NCI-H1436 (cell line): ENCODE measurements around the gene SLC36A3.
"Not testable (repeated sequence)": the region's sequence is repeated elsewhere in the genome, so short reads cannot be mapped to it uniquely, and the experiment has no call there.

ENCODE experiments used
- DNase-seq: peaks from one replicate; lab custom pipeline; 2025; lab: John Stamatoyannopoulos, UW

Gene SLC36A3

GRCh38 chr5:151303666-151304065 lies at the start of gene SLC36A3:
TSS of gene SLC36A3 (minus strand) at chr5:151303766. CDS start at chr5:151303354, 412 bp downstream.
- no peak for DNase-seq

- DNase-seq, result no peak
These were observed 48.1 kb upstream of the SLC36A3 start for GRCh38 chr5:151351671-151352070.

- DNase-seq, result no peak
These were observed 45.2 kb upstream of the SLC36A3 start for GRCh38 chr5:151348789-151349188.

DNA sequence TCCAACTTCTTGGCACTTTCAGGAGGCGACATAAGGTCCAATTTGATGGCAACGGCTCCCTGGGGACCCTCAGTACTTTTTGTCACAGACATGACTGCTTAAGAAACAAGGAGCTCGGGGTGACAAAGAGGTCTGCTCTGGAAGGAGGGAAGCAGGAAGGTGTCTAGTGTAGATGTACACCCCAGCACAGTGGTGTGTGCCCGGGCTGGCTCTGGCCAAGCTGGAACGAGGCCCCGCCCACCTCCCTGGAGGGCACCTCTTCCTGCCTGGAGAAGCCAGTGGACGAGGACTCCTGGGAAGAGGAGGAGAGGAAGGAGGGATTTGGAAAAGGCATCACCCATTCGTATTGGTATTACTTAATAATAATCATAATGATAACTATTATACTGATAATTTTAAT lies 43.8 kb upstream of the SLC36A3 start, which contains the start of gene SLC36A2:
TSS of gene SLC36A2 (minus strand) at position 191 of the 400 bp plus-strand sequence. CDS start at position 92, 99 bp downstream.
- no peak for DNase-seq

GRCh38 chr5:151345808-151346478 lies 42.4 kb upstream of the SLC36A3 start:
- DNase-seq, result no peak

DNA sequence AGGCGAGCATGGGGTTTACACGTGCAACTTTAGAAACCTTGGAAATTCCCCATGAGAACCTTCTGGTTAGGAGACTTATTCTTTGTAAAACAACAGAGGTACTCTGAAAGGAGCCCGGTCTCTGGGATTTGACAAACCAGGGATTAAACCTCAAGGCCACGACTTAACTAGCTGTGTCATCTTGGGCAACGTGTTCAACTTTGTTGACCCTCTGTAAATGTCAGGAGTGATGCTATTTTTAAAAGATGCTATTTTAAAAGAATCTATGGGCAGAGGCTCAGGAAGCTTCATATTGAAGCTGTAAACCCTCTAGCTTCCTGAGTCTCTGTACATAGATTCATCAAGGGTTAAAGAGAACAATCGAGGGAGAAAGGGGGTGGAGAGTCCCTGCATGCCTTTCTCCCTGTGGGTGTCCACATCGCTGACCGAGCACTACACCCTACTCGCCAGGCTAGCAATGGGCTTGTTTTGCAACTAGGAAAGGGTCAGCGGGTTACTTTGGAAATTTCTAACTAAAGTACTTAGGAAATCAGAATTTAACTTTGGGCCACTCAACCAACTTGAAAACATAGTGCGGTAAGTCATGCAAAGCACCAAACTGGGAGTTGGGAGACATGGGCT lies 41.7 kb upstream of the SLC36A3 start:
- DNase-seq, result no peak

GRCh38 chr5:151344088-151344487 lies 40.5 kb upstream of the SLC36A3 start:
- no peak for DNase-seq

- no peak for DNase-seq
These were observed 36.4 kb upstream of the SLC36A3 start for GRCh38 chr5:151340004-151340403.

DNA sequence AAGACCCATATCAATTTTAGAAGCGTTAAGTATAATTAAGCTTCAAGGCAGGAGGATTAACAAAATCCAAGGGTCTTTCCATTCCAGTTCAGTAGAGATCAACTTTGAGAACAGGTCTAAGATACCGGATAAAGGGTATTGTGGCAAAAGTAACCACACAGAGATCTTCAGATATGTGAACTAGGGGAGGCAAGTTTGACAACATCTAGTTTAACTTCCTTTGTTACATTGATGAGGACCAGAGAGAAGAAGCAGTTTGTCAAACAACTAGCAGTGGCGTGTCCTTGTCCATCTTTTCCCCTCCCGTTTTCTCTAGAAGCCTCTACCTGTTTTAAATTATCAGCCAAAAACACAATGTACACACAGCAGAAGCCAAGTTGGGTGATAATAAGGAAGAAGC lies 35.2 kb upstream of the SLC36A3 start:
- no peak for DNase-seq

GRCh38 chr5:151332857-151333256 lies 29.3 kb upstream of the SLC36A3 start:
- DNase-seq, result no peak

- no peak for DNase-seq
These were observed 25.2 kb upstream of the SLC36A3 start for GRCh38 chr5:151328734-151329133.

DNA sequence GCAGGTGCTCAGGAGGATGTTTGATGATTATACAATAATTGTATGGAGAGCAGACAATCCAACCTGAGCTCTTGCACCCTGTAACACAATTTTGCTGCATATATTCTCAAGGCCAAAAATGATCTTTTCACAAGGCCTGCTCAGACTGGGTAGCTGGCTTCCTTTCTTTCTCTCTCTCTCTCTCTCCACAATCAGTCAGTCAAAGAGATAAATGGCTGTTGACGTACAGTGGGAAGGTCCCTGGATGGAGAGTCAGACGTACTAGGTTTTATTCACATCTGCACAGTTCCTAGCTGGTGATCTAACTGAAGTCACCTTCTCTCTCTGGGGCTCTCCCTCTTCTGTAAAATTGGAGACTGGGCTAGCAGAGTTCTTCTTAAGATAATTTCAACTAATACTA lies 24.0 kb upstream of the SLC36A3 start:
- no peak for DNase-seq

- DNase-seq, result no peak
These were observed 22.7 kb upstream of the SLC36A3 start for GRCh38 chr5:151326266-151326665.

GRCh38 chr5:151320481-151320880 lies 16.9 kb upstream of the SLC36A3 start:
- no peak for DNase-seq

GRCh38 chr5:151318850-151319732 lies 15.5 kb upstream of the SLC36A3 start:
- DNase-seq, result no peak

- DNase-seq, result no peak
These were observed 14.3 kb upstream of the SLC36A3 start for GRCh38 chr5:151317871-151318270.

GRCh38 chr5:151315998-151316597 lies 12.5 kb upstream of the SLC36A3 start:
- DNase-seq, result peak; percentile 28

- no peak for DNase-seq
These were observed 9.8 kb upstream of the SLC36A3 start for GRCh38 chr5:151313357-151313756.

DNA sequence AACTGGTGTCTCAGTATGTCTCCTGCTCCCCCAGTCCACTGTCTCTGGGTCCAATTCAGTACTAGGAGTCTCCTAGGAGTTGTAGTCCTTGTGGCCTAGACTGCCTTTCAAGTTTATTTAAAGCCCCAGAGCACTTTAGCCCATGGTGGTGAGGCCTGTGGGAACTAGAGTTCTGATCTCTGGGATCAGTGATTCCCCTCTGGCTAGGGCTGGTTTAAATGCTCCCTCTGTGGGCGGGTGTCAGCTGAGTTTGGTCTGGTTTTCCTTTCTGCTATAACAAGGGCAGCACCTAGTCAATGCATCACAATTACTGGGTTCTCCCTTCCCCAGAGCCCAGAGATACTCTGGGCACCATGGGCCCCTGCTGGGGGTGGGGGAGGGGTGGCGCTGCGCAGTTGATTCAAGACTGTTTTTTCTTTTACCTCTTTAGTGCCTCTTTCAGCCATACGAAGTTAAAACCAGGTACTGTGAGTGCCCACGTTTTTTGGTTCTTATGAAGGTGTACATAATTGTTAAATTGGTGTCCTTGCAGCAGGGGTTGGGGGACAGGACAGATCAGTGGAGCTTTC lies 9.3 kb upstream of the SLC36A3 start:
- no peak for DNase-seq

GRCh38 chr5:151310932-151311331 lies 7.4 kb upstream of the SLC36A3 start:
- no peak for DNase-seq

- DNase-seq, result not testable (repeated sequence)
These were observed 6.3 kb upstream of the SLC36A3 start for GRCh38 chr5:151309821-151310220.

DNA sequence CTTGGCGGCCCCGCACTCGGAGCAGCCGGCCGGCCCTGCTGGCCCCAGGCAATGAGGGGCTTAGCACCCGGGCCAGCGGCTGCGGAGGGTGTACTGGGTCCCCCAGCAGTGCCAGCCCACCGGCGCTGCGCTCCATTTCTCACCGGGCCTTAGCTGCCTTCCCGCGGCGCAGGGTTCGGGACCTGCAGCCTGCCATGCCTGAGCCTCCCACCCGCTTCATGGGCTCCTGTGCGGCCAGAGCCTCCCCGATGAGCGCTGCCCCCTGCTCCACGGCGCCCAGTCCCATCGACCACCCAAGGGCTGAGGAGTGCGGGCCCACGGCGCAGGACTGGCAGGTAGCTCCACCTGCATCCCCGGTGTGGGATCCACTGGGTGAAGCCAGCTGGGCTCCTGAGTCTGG lies 5.7 kb upstream of the SLC36A3 start:
- not testable (repeated sequence) for DNase-seq
